ENCODE data around the gene FMO3. TPM values are rescaled to one million over a fixed set of nuclear protein-coding genes. Genes with fewer than 3 reads are reported as not detected.

FMO3 gene
- total RNA-seq, 2 donors from 2014 or later, result 2.6 to 8.8 TPM

DNA sequence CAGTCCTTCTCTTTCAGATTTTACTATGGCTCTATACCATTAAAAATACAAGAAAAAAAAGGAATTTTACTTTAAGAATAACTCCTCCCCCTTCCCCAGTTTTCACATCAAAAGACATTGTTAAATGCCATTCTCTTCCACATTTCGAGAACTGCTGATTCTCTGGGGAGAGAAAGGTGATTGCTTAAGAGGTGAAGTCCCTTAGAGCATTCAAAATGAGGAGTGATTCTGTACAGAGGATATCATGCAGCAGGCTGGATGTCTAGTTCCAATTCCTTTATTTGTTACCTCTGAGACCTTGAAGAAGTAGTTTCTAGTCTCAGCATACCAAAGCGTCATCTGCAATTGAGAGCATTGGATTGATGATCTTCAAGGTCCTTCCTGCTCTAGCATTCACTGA is 46.9 kb downstream of the FMO3 start:
- H3K36me3 ChIP-seq (replicated peaks in 1 of 2; ENCODE audit: insufficient read depth in 1 of 2, low read depth in 2 of 2), result no peaks in the 10 kb centered on the region
- no peak overlapping the region for H3K27ac ChIP-seq
- H3K4me1 ChIP-seq, result peaks cover 10% of the 10 kb centered on the region
- DNase-seq (no peak), ATAC-seq (no peak)
- WGBS, 2 donors, result 28 to 29% methylated on average over 2 of the region's 2 CpGs
- H3K4me3 ChIP-seq, result no peak overlapping the region
- H3K27me3 ChIP-seq, result no peaks in the 10 kb centered on the region
- H3K9me3 ChIP-seq, result no peaks in the 10 kb centered on the region
- intact Hi-C loops (cut with DNase I), result no loop called here
- no peak for TF ChIP-seq POLR2A (IDR thresholded peaks at IDR 0.05)
- TF ChIP-seq, protein P1, sequence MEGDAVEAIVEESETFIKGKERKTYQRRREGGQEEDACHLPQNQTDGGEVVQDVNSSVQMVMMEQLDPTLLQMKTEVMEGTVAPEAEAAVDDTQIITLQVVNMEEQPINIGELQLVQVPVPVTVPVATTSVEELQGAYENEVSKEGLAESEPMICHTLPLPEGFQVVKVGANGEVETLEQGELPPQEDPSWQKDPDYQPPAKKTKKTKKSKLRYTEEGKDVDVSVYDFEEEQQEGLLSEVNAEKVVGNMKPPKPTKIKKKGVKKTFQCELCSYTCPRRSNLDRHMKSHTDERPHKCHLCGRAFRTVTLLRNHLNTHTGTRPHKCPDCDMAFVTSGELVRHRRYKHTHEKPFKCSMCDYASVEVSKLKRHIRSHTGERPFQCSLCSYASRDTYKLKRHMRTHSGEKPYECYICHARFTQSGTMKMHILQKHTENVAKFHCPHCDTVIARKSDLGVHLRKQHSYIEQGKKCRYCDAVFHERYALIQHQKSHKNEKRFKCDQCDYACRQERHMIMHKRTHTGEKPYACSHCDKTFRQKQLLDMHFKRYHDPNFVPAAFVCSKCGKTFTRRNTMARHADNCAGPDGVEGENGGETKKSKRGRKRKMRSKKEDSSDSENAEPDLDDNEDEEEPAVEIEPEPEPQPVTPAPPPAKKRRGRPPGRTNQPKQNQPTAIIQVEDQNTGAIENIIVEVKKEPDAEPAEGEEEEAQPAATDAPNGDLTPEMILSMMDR (IDR thresholded peaks at IDR 0.05), result no peak

DNA sequence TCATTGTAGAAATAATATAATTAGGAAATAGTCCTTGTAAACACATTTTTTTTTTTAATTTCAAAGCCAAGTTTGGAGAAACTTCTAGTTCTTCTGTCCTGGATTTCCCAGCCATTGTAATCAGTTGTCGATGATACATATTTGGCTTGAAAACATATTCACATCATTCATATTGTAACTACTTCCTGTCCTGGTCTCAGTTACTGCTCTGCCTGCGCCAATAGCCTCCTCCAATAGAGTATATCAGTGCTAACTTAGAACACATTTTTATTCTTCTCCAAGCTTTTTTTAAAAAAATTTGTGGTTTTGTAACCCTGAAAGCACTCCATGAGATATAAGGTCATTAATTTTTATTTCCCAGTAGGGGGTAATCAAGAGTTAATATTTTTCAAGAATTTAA is 48.3 kb downstream of the FMO3 start:
- no peak overlapping the region for H3K4me3 ChIP-seq
- ATAC-seq, result no peak

DNA sequence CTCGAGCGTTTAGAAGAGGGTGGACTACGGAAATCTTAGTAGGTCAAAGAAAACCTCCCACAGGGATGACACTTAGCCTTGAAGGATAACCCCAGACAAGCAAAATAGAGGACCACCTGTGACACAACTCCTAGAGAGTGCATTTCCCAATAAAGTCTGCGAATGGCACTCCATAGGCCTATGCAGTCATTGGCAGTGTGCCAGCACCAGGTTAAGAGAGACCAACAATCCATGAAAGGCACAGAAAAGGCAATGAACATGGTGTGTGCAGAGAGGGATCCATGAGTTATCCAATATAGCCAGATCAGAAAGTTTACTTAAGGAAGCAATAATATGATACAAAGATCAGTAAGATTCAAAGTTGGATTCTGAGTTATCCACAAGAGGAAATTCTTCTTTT is 49.2 kb downstream of the FMO3 start:
- WGBS, 2 donors, result 92 to 95% methylated on average over 4 of the region's 4 CpGs

More for the DNA sequence above, 48.3 kb downstream of the FMO3 start:
- H3K27ac ChIP-seq, result no peak overlapping the region
- no peak for DNase-seq
- WGBS, 2 donors, result 56 to 61% methylated on average over 2 of the region's 2 CpGs
- TF ChIP-seq, protein P1 (IDR thresholded peaks at IDR 0.05), result no peak
- TF ChIP-seq POLR2A (IDR thresholded peaks at IDR 0.05), result no peak
- peaks cover 20% of the 10 kb centered on the region for H3K4me1 ChIP-seq
- no peaks in the 10 kb centered on the region for H3K9me3 ChIP-seq
- H3K27me3 ChIP-seq, result no peaks in the 10 kb centered on the region
- H3K36me3 ChIP-seq (replicated peaks in 1 of 2; ENCODE audit: insufficient read depth in 1 of 2, low read depth in 2 of 2), result no peaks in the 10 kb centered on the region
- intact Hi-C loops (cut with DNase I), result no loop called here

DNA sequence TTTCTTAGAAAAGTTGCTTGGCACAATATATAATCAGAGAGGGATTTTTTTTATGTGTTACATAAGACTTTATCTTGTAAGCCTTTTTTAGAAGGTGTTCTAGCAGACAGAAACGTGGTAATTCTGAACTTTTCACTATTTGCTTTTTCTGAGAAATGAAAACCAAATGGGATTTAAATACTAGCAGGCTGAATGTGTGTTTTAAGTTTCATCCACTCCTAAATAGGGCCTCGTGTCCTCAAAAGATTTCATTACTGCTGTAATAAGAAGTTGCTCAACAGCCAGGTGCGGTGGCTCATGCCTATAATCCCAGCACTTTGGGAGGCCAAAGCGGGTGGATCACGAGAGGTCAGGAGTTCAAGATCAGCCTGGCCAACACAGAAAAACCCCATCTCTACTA is 49.7 kb downstream of the FMO3 start:
- Histone ChIP-seq H3K27ac (no peak overlapping the region), H3K4me3 (no peak overlapping the region), H3K36me3 (replicated peaks in 1 of 2; ENCODE audit: insufficient read depth in 1 of 2, low read depth in 2 of 2) (no peaks in the 10 kb centered on the region), H3K4me1 (peaks cover 20% of the 10 kb centered on the region), H3K27me3 (no peaks in the 10 kb centered on the region), H3K9me3 (no peaks in the 10 kb centered on the region)
- WGBS, 2 donors, result 70 to 80% methylated on average over 5 of the region's 5 CpGs
- intact Hi-C loops (cut with DNase I), result no loop called here
- no peak for DNase-seq
- ATAC-seq, result no peak
- TF ChIP-seq, protein P1 (IDR thresholded peaks at IDR 0.05), result no peak
- no peak for TF ChIP-seq POLR2A (IDR thresholded peaks at IDR 0.05)

More for the DNA sequence above, 49.2 kb downstream of the FMO3 start:
- Histone ChIP-seq H3K27me3 (no peaks in the 10 kb centered on the region), H3K9me3 (no peaks in the 10 kb centered on the region), H3K36me3 (replicated peaks in 1 of 2; ENCODE audit: insufficient read depth in 1 of 2, low read depth in 2 of 2) (no peaks in the 10 kb centered on the region), H3K27ac (no peak overlapping the region), H3K4me1 (peaks cover 20% of the 10 kb centered on the region), H3K4me3 (no peak overlapping the region)
- intact Hi-C loops (cut with DNase I), result no loop called here
- DNase-seq (no peak), ATAC-seq (no peak)
- no peak for TF ChIP-seq POLR2A (IDR thresholded peaks at IDR 0.05)
- TF ChIP-seq, protein P1 (IDR thresholded peaks at IDR 0.05), result no peak

DNA sequence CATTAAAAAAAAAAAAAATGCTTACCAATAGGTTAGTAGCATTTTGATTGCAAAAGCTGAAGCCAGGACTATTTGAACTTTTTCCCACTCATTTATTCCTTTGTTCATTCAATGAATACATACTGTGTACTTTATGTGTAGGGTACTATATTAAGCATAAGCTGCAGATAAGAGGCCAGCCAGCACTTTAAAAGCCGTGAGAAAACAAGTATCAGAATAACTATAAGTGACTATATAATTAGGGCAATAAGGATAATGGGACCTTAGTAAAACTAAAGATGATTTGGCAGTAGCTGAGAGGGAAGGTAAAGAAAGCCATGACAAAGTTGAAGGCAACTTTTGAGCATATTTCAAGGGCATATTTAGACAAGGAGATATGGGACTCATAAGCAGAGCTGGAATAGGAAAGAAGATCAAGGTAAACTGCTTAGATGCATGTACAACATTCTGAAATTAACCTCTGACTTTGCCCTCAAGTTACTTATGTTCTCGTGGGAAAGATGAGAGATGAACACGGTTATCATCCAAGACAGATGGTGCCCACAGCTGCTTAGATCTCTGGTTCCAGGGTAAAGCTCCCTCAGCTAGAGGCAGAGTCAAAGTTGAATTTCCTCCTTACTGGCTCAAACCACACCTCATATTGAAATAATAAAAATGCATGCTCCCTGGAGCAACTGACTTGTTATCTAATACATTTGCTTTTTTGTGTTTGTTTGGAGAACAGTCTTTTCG is 50.4 kb downstream of the FMO3 start:
- ATAC-seq (peak; percentile 43), DNase-seq (no peak)
- Histone ChIP-seq H3K9me3 (no peaks in the 10 kb centered on the region), H3K27me3 (no peaks in the 10 kb centered on the region), H3K4me3 (no peak overlapping the region), H3K36me3 (replicated peaks in 1 of 2; ENCODE audit: insufficient read depth in 1 of 2, low read depth in 2 of 2) (no peaks in the 10 kb centered on the region), H3K4me1 (peaks cover 20% of the 10 kb centered on the region), H3K27ac (peak overlapping the region in 2 of 4 donors; percentile 4 to 56)
- intact Hi-C loops (cut with DNase I), result no loop called here
- WGBS, 2 donors, result 43 to 53% methylated on average over 4 of the region's 4 CpGs
- no peak for TF ChIP-seq POLR2A (IDR thresholded peaks at IDR 0.05)
- TF ChIP-seq, protein P1 (IDR thresholded peaks at IDR 0.05), result no peak

Measured in body of pancreas (tissue), 4 donors.